Calu3 (cell line): ENCODE data around the gene NES. TPM values are rescaled to one million over a fixed set of nuclear protein-coding genes. Genes with fewer than 3 reads are reported as not detected.

ENCODE experiments used
- BruUV-seq: library from RNA; stranded (reverse); fragments of 400-500 nt; replicated peaks from 2 replicates; lab custom pipeline; 2021; lab: Mats Ljungman, UMichigan
- CTCF ChIA-PET: fragments of 300-600 bp; sonication (Branson Sonifier 250); formaldehyde crosslinking; loops from one replicate; lab custom pipeline; 2022; ENCODE audit warnings: antibody characterized with exemption; lab: Charles Lee
- DNase-seq: peaks from one replicate; pipeline ENCODE4 v3.0.0; 2022
- H3K27ac Mint-ChIP-seq: one replicate; pipeline ENCODE4 v1.8.0; 2022; ENCODE audit warnings: mixed read lengths; ENCODE audit not compliant: unreplicated experiment
- H3K27me3 Mint-ChIP-seq: one replicate; pipeline ENCODE4 v1.8.0; 2022; ENCODE audit warnings: mixed read lengths; ENCODE audit not compliant: unreplicated experiment
- H3K36me3 Mint-ChIP-seq: one replicate; pipeline ENCODE4 v1.8.0; 2022; ENCODE audit warnings: mild to moderate bottlenecking, moderate library complexity, mixed read lengths; ENCODE audit not compliant: insufficient read depth, unreplicated experiment
- H3K4me1 Mint-ChIP-seq: one replicate; pipeline ENCODE4 v1.8.0; 2022; ENCODE audit warnings: mild to moderate bottlenecking, low read depth, mixed read lengths; ENCODE audit not compliant: unreplicated experiment
- H3K4me3 Mint-ChIP-seq: one replicate; pipeline ENCODE4 v1.8.0; 2022; ENCODE audit warnings: mild to moderate bottlenecking, low read depth, moderate library complexity, mixed read lengths; ENCODE audit not compliant: unreplicated experiment
- H3K9me3 Mint-ChIP-seq: one replicate; pipeline ENCODE4 v1.8.0; 2022; ENCODE audit warnings: low read depth, mixed read lengths; ENCODE audit not compliant: unreplicated experiment
- intact Hi-C: fragments of 100-400 bp; cut with micrococcal nuclease; formaldehyde crosslinking; loops from one replicate; pipeline ENCODE4 v1.10.0; 2022; ENCODE audit not compliant: unreplicated experiment
- total RNA-seq: library from RNA; stranded (reverse); gene quantifications from 2 replicates; pipeline ENCODE4 v1.2.3, GENCODE V29; 2022
- TF ChIP-seq, protein P1 (sequence below): fragments of 200-600 bp; IDR thresholded peaks from one replicate; pipeline ENCODE4 v1.8.0; 2022; ENCODE audit warnings: antibody characterized with exemption; ENCODE audit not compliant: unreplicated experiment

Gene NES
- total RNA-seq, 1 experiment from 2014 or later: 7.4 TPM

DNA sequence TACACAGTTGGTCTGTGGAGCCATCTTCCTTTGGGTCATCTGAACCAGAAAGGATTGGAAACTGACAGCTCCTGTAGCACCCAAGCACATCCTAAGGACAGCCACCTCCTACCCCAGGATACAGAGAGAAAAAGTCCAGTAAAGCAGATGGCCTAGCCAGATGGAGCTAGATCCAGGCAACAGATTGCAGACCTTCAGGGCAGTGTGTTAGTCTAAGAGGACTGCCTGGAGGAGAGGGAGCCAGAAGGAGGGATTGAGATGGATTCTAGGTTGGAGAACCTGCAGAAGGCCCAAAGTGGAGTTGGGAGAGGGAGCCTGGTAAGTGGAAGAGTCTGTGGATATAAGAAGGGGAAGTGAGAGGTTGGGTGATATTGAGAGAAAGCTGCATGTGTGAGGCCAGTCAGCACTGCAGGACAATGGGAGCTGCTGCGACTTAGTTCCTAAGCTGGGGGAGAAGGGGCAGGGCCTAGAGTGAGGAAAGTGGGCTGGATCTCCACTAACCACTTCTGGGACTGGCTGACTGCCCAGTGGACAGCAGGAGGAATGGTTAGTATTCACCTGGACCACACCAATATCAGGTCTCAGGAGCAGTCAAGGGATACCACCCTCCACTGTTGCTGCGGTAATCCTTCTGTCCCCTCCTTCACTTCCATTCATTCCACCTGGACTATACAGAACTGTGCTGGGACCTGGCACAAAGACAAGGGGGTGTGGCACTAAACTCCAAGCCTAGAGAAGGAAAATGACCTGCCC, 21.9 kb downstream of the NES start:
- no peak overlapping the region for H3K4me3 Mint-ChIP-seq
- BruUV-seq: no TSS peak
- H3K9me3 Mint-ChIP-seq: no peaks in the 10 kb centered on the region
- peaks cover 47% of the 10 kb centered on the region for H3K36me3 Mint-ChIP-seq
- H3K27me3 Mint-ChIP-seq: no peaks in the 10 kb centered on the region
- TF ChIP-seq, protein P1, sequence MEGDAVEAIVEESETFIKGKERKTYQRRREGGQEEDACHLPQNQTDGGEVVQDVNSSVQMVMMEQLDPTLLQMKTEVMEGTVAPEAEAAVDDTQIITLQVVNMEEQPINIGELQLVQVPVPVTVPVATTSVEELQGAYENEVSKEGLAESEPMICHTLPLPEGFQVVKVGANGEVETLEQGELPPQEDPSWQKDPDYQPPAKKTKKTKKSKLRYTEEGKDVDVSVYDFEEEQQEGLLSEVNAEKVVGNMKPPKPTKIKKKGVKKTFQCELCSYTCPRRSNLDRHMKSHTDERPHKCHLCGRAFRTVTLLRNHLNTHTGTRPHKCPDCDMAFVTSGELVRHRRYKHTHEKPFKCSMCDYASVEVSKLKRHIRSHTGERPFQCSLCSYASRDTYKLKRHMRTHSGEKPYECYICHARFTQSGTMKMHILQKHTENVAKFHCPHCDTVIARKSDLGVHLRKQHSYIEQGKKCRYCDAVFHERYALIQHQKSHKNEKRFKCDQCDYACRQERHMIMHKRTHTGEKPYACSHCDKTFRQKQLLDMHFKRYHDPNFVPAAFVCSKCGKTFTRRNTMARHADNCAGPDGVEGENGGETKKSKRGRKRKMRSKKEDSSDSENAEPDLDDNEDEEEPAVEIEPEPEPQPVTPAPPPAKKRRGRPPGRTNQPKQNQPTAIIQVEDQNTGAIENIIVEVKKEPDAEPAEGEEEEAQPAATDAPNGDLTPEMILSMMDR: no peak
- peaks cover 36% of the 10 kb centered on the region for H3K4me1 Mint-ChIP-seq
- CTCF ChIA-PET: no interaction called here
- intact Hi-C loops: no loop called here
- no peak overlapping the region for H3K27ac Mint-ChIP-seq
- DNase-seq: no peak

GRCh38 chr1:156654700-156655099, 22.5 kb downstream of the NES start:
- intact Hi-C loops: no loop called here
- CTCF ChIA-PET: no interaction called here
- Mint-ChIP-seq H3K4me3 (no peak overlapping the region), H3K4me1 (peaks cover 30% of the 10 kb centered on the region), H3K36me3 (peaks cover 41% of the 10 kb centered on the region), H3K9me3 (no peaks in the 10 kb centered on the region), H3K27ac (no peak overlapping the region), H3K27me3 (no peaks in the 10 kb centered on the region)
- TF ChIP-seq, protein P1: no peak
- no TSS peak for BruUV-seq
- DNase-seq: no peak

DNA sequence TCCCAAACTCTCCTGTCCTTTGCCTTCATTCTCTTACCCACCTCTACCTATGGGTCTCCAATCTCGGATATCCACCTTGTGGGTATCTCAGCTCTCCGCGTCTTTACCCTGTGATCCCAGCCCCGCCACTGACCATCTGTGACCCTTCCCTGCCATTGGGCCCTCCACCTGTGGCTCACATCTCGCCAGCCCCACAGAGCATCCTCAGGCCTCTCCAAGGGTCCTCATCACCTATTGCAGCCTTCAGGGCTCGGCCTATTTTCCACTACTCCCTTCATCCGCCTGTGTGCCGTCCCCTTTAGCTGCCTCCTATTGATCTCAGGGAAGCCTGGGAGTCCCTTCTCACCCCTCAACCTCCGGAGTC, 24.2 kb downstream of the NES start:
- Mint-ChIP-seq H3K36me3 (peaks cover 37% of the 10 kb centered on the region), H3K27ac (no peak overlapping the region), H3K4me3 (no peak overlapping the region), H3K4me1 (peaks cover 17% of the 10 kb centered on the region), H3K9me3 (no peaks in the 10 kb centered on the region), H3K27me3 (no peaks in the 10 kb centered on the region)
- BruUV-seq: no TSS peak
- TF ChIP-seq, protein P1: no peak
- intact Hi-C loops: no loop called here
- no peak for DNase-seq
- CTCF ChIA-PET: interaction anchor here (0.8 to 1.3 kb wide), 2 partner anchors 8 to 37 kb away, joined by 3 read pairs; no protein-coding TSS in a partner anchor

DNA sequence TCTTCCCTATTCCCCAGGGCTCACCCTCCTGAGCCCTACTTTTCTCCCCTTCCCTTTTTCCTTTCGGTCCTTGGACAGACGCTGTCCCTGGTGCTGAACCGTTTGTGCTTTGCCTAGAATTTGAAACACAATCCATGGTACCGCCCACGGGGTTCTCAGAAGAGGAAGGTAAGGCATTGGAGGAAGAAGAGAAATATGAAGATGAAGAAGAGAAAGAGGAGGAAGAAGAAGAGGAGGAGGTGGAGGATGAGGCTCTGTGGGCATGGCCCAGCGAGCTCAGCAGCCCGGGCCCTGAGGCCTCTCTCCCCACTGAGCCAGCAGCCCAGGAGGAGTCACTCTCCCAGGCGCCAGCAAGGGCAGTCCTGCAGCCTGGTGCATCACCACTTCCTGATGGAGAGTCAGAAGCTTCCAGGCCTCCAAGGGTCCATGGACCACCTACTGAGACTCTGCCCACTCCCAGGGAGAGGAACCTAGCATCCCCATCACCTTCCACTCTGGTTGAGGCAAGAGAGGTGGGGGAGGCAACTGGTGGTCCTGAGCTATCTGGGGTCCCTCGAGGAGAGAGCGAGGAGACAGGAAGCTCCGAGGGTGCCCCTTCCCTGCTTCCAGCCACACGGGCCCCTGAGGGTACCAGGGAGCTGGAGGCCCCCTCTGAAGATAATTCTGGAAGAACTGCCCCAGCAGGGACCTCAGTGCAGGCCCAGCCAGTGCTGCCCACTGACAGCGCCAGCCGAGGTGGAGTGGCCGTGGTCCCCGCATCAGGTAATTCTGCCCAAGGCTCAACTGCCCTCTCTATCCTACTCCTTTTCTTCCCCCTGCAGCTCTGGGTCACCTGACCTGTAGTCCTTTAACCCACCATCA, 24.8 kb downstream of the NES start:
- no peaks in the 10 kb centered on the region for H3K9me3 Mint-ChIP-seq
- intact Hi-C loops: no loop called here
- CTCF ChIA-PET: interaction anchor here (0.8 to 1.3 kb wide), 2 partner anchors 9 to 37 kb away, joined by 3 read pairs; no protein-coding TSS in a partner anchor
- no peak for DNase-seq
- H3K4me3 Mint-ChIP-seq: no peak overlapping the region
- peaks cover 14% of the 10 kb centered on the region for H3K4me1 Mint-ChIP-seq
- no peak overlapping the region for H3K27ac Mint-ChIP-seq
- peaks cover 36% of the 10 kb centered on the region for H3K36me3 Mint-ChIP-seq
- no peaks in the 10 kb centered on the region for H3K27me3 Mint-ChIP-seq
- TF ChIP-seq, protein P1: no peak
- no TSS peak for BruUV-seq
